ENCODE results near the gene ARHGAP31.

The ARHGAP31 gene

GRCh38 chr3:119388577-119388976 is 94.4 kb downstream of the ARHGAP31 start:
- no peak for DNase-seq (ENCODE audit: low read depth)

- DNase-seq (ENCODE audit: low read depth) = no peak
Measured at GRCh38 chr3:119395923-119396358, 101.8 kb downstream of the ARHGAP31 start.

- no peak for DNase-seq (ENCODE audit: low read depth)
Measured at GRCh38 chr3:119396870-119397269, 102.7 kb downstream of the ARHGAP31 start.

DNA sequence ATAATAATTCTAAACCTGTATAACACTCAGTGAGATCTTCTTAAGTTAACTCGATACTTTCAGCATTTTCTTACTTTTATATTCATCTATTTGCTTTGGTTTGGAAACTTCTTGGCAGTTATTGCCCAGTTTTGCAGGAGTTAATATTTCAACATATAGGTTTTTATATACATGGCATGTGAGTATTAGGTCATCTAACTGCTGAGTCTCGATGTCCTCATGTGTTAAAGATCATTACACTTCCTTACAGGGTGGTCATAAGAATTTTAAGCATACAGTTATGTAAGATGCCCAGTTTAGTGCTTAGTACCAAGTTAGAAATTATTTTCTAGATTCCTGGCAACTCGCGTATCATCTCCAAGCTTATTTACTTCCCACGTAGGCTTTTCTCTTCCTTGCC is 106.3 kb downstream of the ARHGAP31 start:
- DNase-seq (ENCODE audit: low read depth) = no peak

- DNase-seq (ENCODE audit: low read depth) = no peak
Measured at GRCh38 chr3:119401069-119401468, 106.9 kb downstream of the ARHGAP31 start.

- DNase-seq (ENCODE audit: low read depth) = no peak
Measured at GRCh38 chr3:119401503-119402440, 107.6 kb downstream of the ARHGAP31 start.

DNA sequence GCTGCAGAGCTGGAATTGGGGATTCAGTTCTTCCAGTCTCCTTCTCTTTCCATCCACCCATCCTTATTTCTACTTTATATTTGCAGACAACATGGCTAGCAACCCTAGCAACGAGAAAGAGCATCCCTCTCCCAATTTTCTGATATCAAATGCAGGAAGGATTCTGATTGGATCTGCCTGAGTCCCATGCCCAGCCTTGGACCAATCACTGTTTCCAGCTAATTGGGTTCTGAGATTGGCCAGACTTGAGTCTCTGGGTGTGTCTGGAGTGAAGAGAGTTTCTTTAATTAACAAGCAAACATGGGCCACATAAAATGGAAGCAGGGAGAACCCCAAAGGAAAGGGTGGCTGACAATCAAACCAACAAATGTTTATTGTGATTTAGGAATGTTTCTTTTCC is 108.6 kb downstream of the ARHGAP31 start:
- no peak for DNase-seq (ENCODE audit: low read depth)

DNA sequence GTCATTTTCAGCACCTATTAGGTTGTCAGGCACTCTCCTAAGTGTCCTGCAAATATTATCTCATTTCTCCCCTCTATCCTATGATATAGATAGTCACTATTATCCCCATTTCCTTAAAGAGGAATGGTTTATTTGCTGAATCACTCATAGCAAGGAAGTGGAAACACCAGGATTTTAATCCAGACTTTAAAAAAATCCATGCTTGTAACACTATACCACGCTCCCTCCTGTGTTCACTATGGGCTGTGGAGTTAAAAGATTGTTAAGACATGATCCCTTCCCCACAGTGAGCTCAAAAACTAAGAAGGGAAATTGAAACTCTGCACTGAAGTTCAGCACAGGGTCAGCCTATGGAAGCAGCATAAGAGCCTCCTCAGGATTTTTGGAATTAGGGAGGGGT is 109.0 kb downstream of the ARHGAP31 start:
- no peak for DNase-seq (ENCODE audit: low read depth)

DNA sequence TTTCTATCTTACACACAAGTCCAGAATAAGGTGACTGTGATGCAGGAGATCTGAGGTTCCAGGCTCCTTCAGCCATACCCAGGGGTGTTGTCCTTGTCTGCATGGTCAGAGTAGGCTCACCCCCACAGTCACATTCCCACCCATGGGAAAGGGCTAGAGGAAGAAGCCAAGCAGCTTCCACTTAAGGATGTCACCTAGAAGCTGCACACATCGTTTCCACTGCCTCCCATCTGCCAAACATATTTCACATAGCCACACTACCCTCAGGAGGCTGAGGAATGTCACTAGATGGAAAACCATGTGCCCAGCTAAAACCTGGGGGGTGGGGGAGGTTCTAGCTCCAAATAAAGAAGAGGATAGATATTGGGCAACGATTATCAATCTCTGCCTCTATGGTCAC is 111.1 kb downstream of the ARHGAP31 start:
- DNase-seq (ENCODE audit: low read depth) = no peak

- DNase-seq (ENCODE audit: low read depth) = no peak
Measured at GRCh38 chr3:119408243-119408950, 114.2 kb downstream of the ARHGAP31 start.

GRCh38 chr3:119409844-119410243 is 115.7 kb downstream of the ARHGAP31 start:
- DNase-seq (ENCODE audit: low read depth) = no peak

- no peak for DNase-seq (ENCODE audit: low read depth)
Measured at GRCh38 chr3:119413603-119414280, 119.6 kb downstream of the ARHGAP31 start.

GRCh38 chr3:119416873-119417272 is 122.7 kb downstream of the ARHGAP31 start:
- DNase-seq (ENCODE audit: low read depth) = no peak

GRCh38 chr3:119417771-119418512 is 123.8 kb downstream of the ARHGAP31 start:
- DNase-seq (ENCODE audit: low read depth) = no peak

DNA sequence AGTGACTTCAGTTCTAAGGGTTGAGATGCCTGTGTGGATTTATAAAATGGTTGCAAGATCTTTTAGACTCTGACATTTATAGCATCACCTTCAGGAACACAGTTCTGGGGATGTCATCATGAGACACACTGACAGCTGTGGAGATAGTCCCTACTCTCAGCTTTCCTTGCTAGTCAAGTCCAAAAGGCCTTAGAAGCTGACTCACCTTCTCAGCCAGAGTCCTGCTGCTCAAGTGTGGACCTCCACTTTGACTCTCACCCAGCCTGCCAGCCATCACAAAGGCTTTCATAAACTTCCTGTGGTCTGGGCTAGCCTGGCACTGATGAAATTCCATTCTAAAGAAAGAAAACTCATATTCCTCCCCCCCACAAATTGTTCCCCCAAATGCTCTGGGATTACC is 124.5 kb downstream of the ARHGAP31 start:
- DNase-seq (ENCODE audit: low read depth) = no peak

DNA sequence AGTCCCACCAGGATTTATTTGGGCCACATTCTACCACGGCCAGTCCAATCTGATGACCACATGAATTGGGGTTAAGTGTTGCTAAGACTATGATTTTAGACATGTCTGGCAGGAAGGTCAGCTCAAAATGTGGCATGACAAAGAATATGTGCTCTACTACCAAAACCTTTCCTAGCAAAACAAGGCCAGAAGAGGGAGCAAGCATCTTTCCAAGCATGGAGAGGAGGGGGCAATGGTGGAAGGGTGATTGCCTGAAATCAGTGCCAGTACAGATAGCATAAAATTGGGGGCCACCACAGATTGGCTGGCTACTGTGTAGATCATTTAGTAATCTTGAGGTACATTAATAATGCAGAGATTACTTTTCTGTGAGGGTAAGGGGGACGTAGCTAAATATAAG is 126.0 kb downstream of the ARHGAP31 start:
- no peak for DNase-seq (ENCODE audit: low read depth)

- DNase-seq (ENCODE audit: low read depth) = no peak
Measured at GRCh38 chr3:119427669-119428068, 133.5 kb downstream of the ARHGAP31 start.

DNA sequence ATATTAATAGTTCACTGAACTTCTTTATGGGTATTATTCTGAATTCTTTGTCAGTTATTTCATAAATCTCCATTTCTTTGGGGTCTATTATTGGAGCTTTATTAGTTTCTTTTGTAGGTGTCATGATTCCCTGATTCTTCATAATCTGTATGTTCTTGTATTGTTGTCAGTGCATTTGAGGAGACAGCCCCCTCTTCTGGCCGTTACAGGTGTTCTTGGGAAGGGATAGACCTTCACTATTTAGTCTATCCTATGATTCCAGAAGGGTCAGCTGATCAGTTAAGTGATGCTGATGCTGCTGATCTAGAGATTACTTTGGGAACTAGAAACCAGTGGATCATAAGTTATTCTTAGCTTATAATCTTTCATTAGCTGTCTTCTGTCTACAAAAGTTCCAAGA is 134.4 kb downstream of the ARHGAP31 start:
- DNase-seq (ENCODE audit: low read depth) = no peak

DNA sequence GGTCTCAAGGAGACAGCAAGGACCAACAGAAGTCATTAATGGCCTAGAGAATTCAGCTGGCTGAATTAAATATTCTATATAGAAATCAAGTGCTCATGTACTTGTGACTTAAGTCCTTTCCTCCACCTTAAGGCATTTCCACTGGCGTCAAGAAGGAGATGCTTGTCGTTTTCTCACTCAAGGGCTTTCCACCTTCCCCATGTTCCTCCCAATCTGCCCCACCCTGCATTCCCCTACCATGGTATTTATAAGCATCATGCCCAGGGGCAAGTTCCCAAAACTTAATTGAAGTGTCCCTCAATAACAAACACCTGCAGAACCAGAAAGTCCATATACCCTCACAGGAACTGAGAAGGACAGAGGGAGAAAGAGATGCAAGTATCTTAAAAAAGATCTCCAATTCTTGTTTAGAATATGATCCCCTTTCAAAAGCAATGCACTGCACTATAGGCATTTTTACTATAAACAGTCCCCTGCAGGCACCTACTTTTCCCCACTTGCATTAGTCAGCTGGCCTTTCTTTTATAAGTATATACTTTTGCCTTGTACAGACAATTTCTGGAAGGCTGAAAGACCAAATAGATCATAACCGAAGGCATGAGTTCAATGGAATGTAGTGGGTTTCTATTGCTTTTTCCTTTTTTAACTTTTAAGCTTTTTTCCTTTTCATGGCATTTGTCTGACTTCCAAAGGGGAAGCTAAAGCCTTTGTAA is 139.6 kb downstream of the ARHGAP31 start:
- no peak for DNase-seq (ENCODE audit: low read depth)

DNA sequence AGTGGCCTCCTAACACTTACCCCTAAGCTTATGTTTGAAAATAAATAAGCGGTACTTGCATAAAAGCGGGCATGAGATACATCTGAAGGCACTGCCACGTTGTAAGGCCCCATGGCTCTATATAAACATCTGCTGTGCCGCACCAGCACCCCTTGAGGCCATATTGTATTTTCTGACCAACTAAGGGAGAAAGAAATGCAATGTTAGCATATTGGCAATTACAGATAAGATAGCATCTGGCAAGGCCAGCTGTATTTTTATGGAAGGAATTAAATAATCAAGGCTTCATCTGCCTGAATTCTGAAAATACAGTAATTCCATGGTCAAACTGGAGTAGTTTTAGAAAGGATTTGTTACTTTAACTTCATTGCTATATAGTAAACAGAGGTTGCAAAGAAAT is 140.5 kb downstream of the ARHGAP31 start:
- no peak for DNase-seq (ENCODE audit: low read depth)

- no peak for DNase-seq (ENCODE audit: low read depth)
Measured at GRCh38 chr3:119436977-119437376, 142.8 kb downstream of the ARHGAP31 start.

Measured in stimulated activated CD8-positive, alpha-beta memory T cell treated with anti-CD3 and anti-CD28 coated beads, Interleukin-7, amount 100 ng/mL, for 24 hours (primary cell).